Right lobe of liver (tissue), 4 donors: ENCODE results near the gene CLINT1.

Experiments used
- POLR2A ChIP-seq: fragments of 450-650 bp; IDR thresholded peaks from one replicate; pipeline ENCODE4 v1.6.1; 2017; ENCODE audit warnings: antibody characterized with exemption, mild to moderate bottlenecking
- TF ChIP-seq, protein P1 (sequence below), 4 donors: fragments of 200-600 bp in 3 of 4; fragments of 450-650 bp in 1 of 4; IDR thresholded peaks; one replicate each; pipeline versions ENCODE4 v1.5.1 to v1.8.0; 2016 to 2022; ENCODE audit warnings: antibody characterized with exemption in 4 of 4, mild to moderate bottlenecking in 2 of 4
- donor health status: DM: no; HTN: no; CAD: no.
- donor health status: DM: no; HTN: no; CAD: no.
- donor health status: DM: no; HTN: yes; CAD: no.

DNA sequence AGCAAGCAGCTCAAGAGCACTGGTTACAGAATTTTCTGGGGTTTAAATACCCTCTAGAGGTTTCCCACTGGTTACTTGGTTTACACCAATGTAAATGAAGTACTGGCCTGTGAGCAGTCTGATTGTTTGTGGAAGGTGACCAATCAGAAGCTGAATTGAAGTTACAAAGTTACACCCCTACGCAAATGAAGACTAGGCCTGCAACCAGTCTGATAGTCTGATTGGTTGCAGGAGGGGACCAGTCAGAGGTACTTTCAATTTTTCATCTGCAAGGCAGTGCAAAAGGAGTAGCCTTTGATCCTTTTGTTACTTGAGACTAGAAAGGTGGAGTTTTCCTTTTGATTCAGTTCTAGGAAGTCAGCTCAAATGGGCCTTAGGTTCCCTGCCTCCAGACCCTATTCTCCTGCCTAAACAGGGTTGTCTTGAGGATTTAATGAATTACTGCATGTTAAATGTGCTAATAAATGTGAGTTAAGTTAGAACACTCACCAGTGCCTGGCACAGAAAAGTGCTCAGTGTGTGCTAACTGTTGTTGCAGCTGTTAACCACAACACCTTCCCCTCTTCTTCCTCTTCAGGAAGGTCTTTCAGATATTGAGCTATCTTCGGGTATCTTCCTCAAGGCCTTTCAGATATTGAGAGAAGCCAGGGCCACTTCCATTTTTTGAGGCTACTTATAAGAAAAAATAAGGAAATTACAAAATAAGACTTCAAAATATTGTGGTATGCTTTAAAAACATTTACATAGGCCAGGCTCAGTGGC is 32.1 kb upstream of the CLINT1 start:
- TF ChIP-seq, protein P1, sequence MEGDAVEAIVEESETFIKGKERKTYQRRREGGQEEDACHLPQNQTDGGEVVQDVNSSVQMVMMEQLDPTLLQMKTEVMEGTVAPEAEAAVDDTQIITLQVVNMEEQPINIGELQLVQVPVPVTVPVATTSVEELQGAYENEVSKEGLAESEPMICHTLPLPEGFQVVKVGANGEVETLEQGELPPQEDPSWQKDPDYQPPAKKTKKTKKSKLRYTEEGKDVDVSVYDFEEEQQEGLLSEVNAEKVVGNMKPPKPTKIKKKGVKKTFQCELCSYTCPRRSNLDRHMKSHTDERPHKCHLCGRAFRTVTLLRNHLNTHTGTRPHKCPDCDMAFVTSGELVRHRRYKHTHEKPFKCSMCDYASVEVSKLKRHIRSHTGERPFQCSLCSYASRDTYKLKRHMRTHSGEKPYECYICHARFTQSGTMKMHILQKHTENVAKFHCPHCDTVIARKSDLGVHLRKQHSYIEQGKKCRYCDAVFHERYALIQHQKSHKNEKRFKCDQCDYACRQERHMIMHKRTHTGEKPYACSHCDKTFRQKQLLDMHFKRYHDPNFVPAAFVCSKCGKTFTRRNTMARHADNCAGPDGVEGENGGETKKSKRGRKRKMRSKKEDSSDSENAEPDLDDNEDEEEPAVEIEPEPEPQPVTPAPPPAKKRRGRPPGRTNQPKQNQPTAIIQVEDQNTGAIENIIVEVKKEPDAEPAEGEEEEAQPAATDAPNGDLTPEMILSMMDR (IDR thresholded peaks at IDR 0.05): no peak
- TF ChIP-seq POLR2A: no peak
